GM19452 (cell line): ENCODE data around the gene MYO9A.

ENCODE experiments used
- ATAC-seq: cut with Tn5 transposase; IDR thresholded peaks from one replicate; pipeline ENCODE4 v1.9.1; 2021; ENCODE audit not compliant: unreplicated experiment

MYO9A gene

GRCh38 chr15:71974211-71974610 is 143.7 kb downstream of the MYO9A start:
- no peak for ATAC-seq

GRCh38 chr15:71973366-71973765 is 144.6 kb downstream of the MYO9A start:
- no peak for ATAC-seq

- no peak for ATAC-seq
Observed at GRCh38 chr15:71971905-71972304, 146.0 kb downstream of the MYO9A start.

GRCh38 chr15:71970435-71970834 is 147.5 kb downstream of the MYO9A start:
- ATAC-seq = no peak

- no peak for ATAC-seq
Observed at GRCh38 chr15:71962537-71962936, 155.4 kb downstream of the MYO9A start.

- ATAC-seq = no peak
Observed at GRCh38 chr15:71957026-71957425, 160.9 kb downstream of the MYO9A start.

GRCh38 chr15:71951134-71951533 is 166.8 kb downstream of the MYO9A start:
- no peak for ATAC-seq

- ATAC-seq = no peak
Observed at GRCh38 chr15:71945012-71945411, 172.9 kb downstream of the MYO9A start.

- ATAC-seq = no peak
Observed at GRCh38 chr15:71943806-71944205, 174.1 kb downstream of the MYO9A start.

GRCh38 chr15:71939981-71940588 is 177.9 kb downstream of the MYO9A start:
- no peak for ATAC-seq

GRCh38 chr15:71937650-71938311 is 180.2 kb downstream of the MYO9A start:
- no peak for ATAC-seq

- ATAC-seq = no peak
Observed at GRCh38 chr15:71934446-71934845, 183.5 kb downstream of the MYO9A start.

- no peak for ATAC-seq
Observed at GRCh38 chr15:71932689-71933088, 185.3 kb downstream of the MYO9A start.

GRCh38 chr15:71931261-71931660 is 186.7 kb downstream of the MYO9A start:
- no peak for ATAC-seq

GRCh38 chr15:71925145-71925544 is 192.8 kb downstream of the MYO9A start:
- ATAC-seq = no peak

GRCh38 chr15:71921191-71921590 is 196.8 kb downstream of the MYO9A start:
- no peak for ATAC-seq

- no peak for ATAC-seq
Observed at GRCh38 chr15:71920573-71920972, 197.4 kb downstream of the MYO9A start.

- no peak for ATAC-seq
Observed at GRCh38 chr15:71916834-71917233, 201.1 kb downstream of the MYO9A start.

- ATAC-seq = no peak
Observed at GRCh38 chr15:71914092-71914491, 203.9 kb downstream of the MYO9A start.

- ATAC-seq = no peak
Observed at GRCh38 chr15:71899674-71900073, 218.3 kb downstream of the MYO9A start.

GRCh38 chr15:71893691-71894090 is 224.3 kb downstream of the MYO9A start:
- ATAC-seq = no peak

GRCh38 chr15:71892335-71892734 is 225.6 kb downstream of the MYO9A start:
- no peak for ATAC-seq

GRCh38 chr15:71891026-71891425 is 226.9 kb downstream of the MYO9A start:
- no peak for ATAC-seq
